Keratinocyte (primary cell): Measurements from ENCODE around the gene ESR2. TPM values are rescaled to one million over a fixed set of nuclear protein-coding genes. Genes with fewer than 3 reads are reported as not detected.
A peak's percentile ranks its signal among the peaks of the same experiment; 100 is the strongest.

Experiments
- DNase-seq: peaks from one replicate; pipeline ENCODE4 v3.0.0-alpha.2; 2011; ENCODE audit warnings: low read depth, missing footprints, low spot score
- FAIRE-seq: peaks from 2 replicates; lab custom pipeline; 2011; peaks lifted over from hg19 to GRCh38; lab: Jason Lieb, UNC
- H2AFZ ChIP-seq: 2 replicates; pipeline ENCODE4 v1.6.0; 2012; ENCODE audit warnings: low read length, control low read depth, inconsistent platforms; ENCODE audit not compliant: control insufficient read depth
- H3K27ac ChIP-seq: 2 replicates; pipeline ENCODE4 v1.5.1; 2011; ENCODE audit warnings: low read length; ENCODE audit not compliant: control insufficient read depth, insufficient read depth
- H3K27me3 ChIP-seq: 3 replicates; pipeline ENCODE4 v1.6.0; 2011; ENCODE audit warnings: low read length; ENCODE audit not compliant: control insufficient read depth, insufficient read depth; ENCODE audit errors: extremely low read depth
- H3K36me3 ChIP-seq, 2 experiments: 2 replicates in 1 of 2; 3 replicates in 1 of 2; pipeline ENCODE4 v1.5.1; 2011; ENCODE audit warnings: low read length in 2 of 2, mild to moderate bottlenecking in 1 of 2; ENCODE audit not compliant: control insufficient read depth in 2 of 2, insufficient read depth in 2 of 2; ENCODE audit errors: extremely low read depth in 1 of 2
- H3K4me1 ChIP-seq: 3 replicates; pipeline ENCODE4 v1.5.1; 2011; ENCODE audit warnings: low read length; ENCODE audit not compliant: control insufficient read depth, insufficient read depth; ENCODE audit errors: extremely low read depth
- H3K4me2 ChIP-seq: 3 replicates; pipeline ENCODE4 v1.6.0; 2011; ENCODE audit warnings: low read depth, low read length; ENCODE audit not compliant: control insufficient read depth, insufficient read depth; ENCODE audit errors: extremely low read depth
- H3K4me3 ChIP-seq, 3 experiments: fragments of 200-600 bp in 1 of 3; sonication (generic) in 1 of 3; 2 replicates in 2 of 3; 3 replicates in 1 of 3; pipeline ENCODE4 v1.5.1; 2011 to 2016; ENCODE audit warnings: low read length in 3 of 3, mild to moderate bottlenecking in 3 of 3, control low read depth in 2 of 3, inconsistent platforms in 1 of 3, low read depth in 1 of 3, mixed read lengths in 1 of 3, mixed run types in 1 of 3, moderate library complexity in 1 of 3; ENCODE audit not compliant: control insufficient read depth in 2 of 3, insufficient read depth in 2 of 3; ENCODE audit errors: extremely low read depth in 1 of 3
- H3K79me2 ChIP-seq: 2 replicates; pipeline ENCODE4 v1.6.0; 2012; ENCODE audit warnings: low read length; ENCODE audit not compliant: control insufficient read depth, insufficient read depth
- H3K9ac ChIP-seq: 3 replicates; pipeline ENCODE4 v1.6.0; 2011; ENCODE audit warnings: low read length; ENCODE audit not compliant: control insufficient read depth, insufficient read depth; ENCODE audit errors: extremely low read depth
- H3K9me1 ChIP-seq: 3 replicates; pipeline ENCODE4 v1.6.0; 2011; ENCODE audit warnings: low read length; ENCODE audit not compliant: control insufficient read depth, insufficient read depth; ENCODE audit errors: extremely low read depth
- H3K9me3 ChIP-seq: 2 replicates; pipeline ENCODE4 v1.5.1; 2012; ENCODE audit warnings: low read depth, low read length; ENCODE audit not compliant: control insufficient read depth
- H4K20me1 ChIP-seq: 3 replicates; pipeline ENCODE4 v1.6.0; 2011; ENCODE audit warnings: low read length; ENCODE audit not compliant: control insufficient read depth, insufficient read depth; ENCODE audit errors: extremely low read depth
- CTCF ChIP-seq, 3 experiments: IDR thresholded peaks in 1 of 3; conservative IDR thresholded peaks in 1 of 3; optimal IDR thresholded peaks in 1 of 3; 2 replicates in 2 of 3; 3 replicates in 1 of 3; pipeline versions ENCODE3 to v1.5.1; 2011; ENCODE audit warnings: low read length in 3 of 3, mild to moderate bottlenecking in 3 of 3, moderate library complexity in 2 of 3, control low read depth in 1 of 3, inconsistent platforms in 1 of 3; ENCODE audit not compliant: insufficient read depth in 2 of 3; ENCODE audit errors: extremely low read depth in 1 of 3
- EZH2 ChIP-seq: IDR thresholded peaks from one replicate; pipeline ENCODE4 v1.6.1; 2012; ENCODE audit warnings: inconsistent platforms, mild to moderate bottlenecking, low read length, moderate library complexity
- dilution Hi-C: fragments of 300-500 bp; cut with MboI; formaldehyde crosslinking; loops from one replicate; pipeline ENCODE4 v1.7.0; 2020; ENCODE audit warnings: low sequenced_read_pairs; ENCODE audit not compliant: extremely low pct_ligation_motif_present
- polyA plus RNA-seq, 5 experiments: library from polyadenylated mRNA; depleted of rRNA in 3 of 5; stranded (reverse) in 3 of 5; stranded (forward) in 1 of 5; unstranded in 1 of 5; fragments of >200 nt; gene quantifications; 1 replicate in 1 of 5; 2 replicates in 3 of 5; 3 replicates in 1 of 5; pipeline versions ENCODE4 v1.2.1 to v1.2.3, GENCODE V29; 2011 to 2012; ENCODE audit warnings: missing spikeins in 2 of 5, low read depth in 1 of 5, low replicate concordance in 1 of 5

The ESR2 gene
- polyA plus RNA-seq, 1 donor (not counting 4 experiments of a cell fraction or from before 2014, with no cell fraction given), result 0.03 TPM

DNA sequence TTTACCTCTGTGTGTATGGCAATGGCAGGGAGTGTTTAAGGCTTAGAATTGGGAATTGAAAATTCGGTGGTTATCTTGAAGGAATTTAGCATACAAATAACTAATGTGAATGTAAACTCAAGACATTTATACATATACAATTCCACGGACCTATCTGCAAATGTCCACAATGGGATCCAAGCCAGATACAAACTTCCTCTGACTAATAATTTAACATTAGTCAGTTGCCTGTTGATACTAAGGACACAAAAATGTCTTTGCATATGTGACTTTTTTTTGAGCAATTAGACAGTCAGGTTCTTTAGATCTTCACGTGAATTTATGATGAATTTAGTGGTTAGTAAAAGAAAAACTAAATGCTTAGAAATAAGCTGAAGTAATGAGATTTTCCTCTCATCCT, 40.5 kb downstream of the ESR2 start:
- H3K36me3 ChIP-seq, result no peaks in the 10 kb centered on the region
- dilution Hi-C loops, result no loop called here
- no peaks in the 10 kb centered on the region for H3K9me1 ChIP-seq
- H3K27me3 ChIP-seq, result no peaks in the 10 kb centered on the region
- FAIRE-seq (no peak), DNase-seq (peak; percentile 19)
- no peaks in the 10 kb centered on the region for H3K4me1 ChIP-seq
- no peaks in the 10 kb centered on the region for H3K9me3 ChIP-seq
- no peak overlapping the region for H3K4me2 ChIP-seq
- no peak overlapping the region for H3K9ac ChIP-seq
- H2AFZ ChIP-seq, result no peak overlapping the region
- H3K4me3 ChIP-seq, result no peak overlapping the region
- no peak overlapping the region for H3K27ac ChIP-seq
- H3K79me2 ChIP-seq, result no peaks in the 10 kb centered on the region
- TF ChIP-seq EZH2, result no peak
- no peaks in the 10 kb centered on the region for H4K20me1 ChIP-seq

- Histone ChIP-seq H3K27ac (no peak overlapping the region), H2AFZ (no peak overlapping the region), H4K20me1 (no peaks in the 10 kb centered on the region), H3K9me1 (no peaks in the 10 kb centered on the region), H3K4me3 (no peak overlapping the region), H3K4me2 (no peak overlapping the region), H3K36me3 (no peaks in the 10 kb centered on the region), H3K4me1 (no peaks in the 10 kb centered on the region), H3K79me2 (no peaks in the 10 kb centered on the region), H3K27me3 (no peaks in the 10 kb centered on the region), H3K9ac (no peak overlapping the region), H3K9me3 (no peaks in the 10 kb centered on the region)
- DNase-seq, result no peak
- no peak for TF ChIP-seq CTCF (optimal IDR thresholded peaks at IDR 0.05 in 1 of 3, IDR thresholded peaks at IDR 0.05 in 1 of 3, conservative IDR thresholded peaks at IDR 0.05 in 1 of 3; ENCODE audit: extremely low read depth in 1 of 3, insufficient read depth in 2 of 3, low read length in 3 of 3)
- no peak for TF ChIP-seq EZH2
- no peak for FAIRE-seq
- dilution Hi-C loops, result no loop called here
Measured at GRCh38 chr14:64249363-64249762, 44.8 kb downstream of the ESR2 start.

- no peaks in the 10 kb centered on the region for H4K20me1 ChIP-seq
- DNase-seq, result no peak
- TF ChIP-seq EZH2, result no peak
- TF ChIP-seq CTCF (optimal IDR thresholded peaks at IDR 0.05 in 1 of 3, IDR thresholded peaks at IDR 0.05 in 1 of 3, conservative IDR thresholded peaks at IDR 0.05 in 1 of 3; ENCODE audit: extremely low read depth in 1 of 3, insufficient read depth in 2 of 3, low read length in 3 of 3), result no peak
- no peaks in the 10 kb centered on the region for H3K36me3 ChIP-seq
- H3K9me3 ChIP-seq, result no peaks in the 10 kb centered on the region
- dilution Hi-C loops, result no loop called here
- H3K27me3 ChIP-seq, result no peaks in the 10 kb centered on the region
- H3K4me1 ChIP-seq, result no peaks in the 10 kb centered on the region
- no peak overlapping the region for H3K4me3 ChIP-seq
- no peak overlapping the region for H3K9ac ChIP-seq
- H3K9me1 ChIP-seq, result no peaks in the 10 kb centered on the region
- H3K27ac ChIP-seq, result no peak overlapping the region
- H2AFZ ChIP-seq, result no peak overlapping the region
- H3K4me2 ChIP-seq, result no peak overlapping the region
- no peaks in the 10 kb centered on the region for H3K79me2 ChIP-seq
- FAIRE-seq, result no peak
Measured at GRCh38 chr14:64248689-64249088, 45.5 kb downstream of the ESR2 start.
